IPS DF 6.9 (cell line): ENCODE measurements around the gene HINT2.
A peak's percentile ranks its signal among the peaks of the same experiment; 100 is the strongest.

ENCODE experiments used
- DNase-seq: peaks from one replicate; pipeline ENCODE4 v3.0.0-alpha.2; 2013; ENCODE audit warnings: low read depth, low spot score
- H3K27ac ChIP-seq: one replicate; pipeline ENCODE4 v1.5.1; 2013; ENCODE audit warnings: low read length, control low read depth
- H3K27me3 ChIP-seq: 2 replicates; pipeline ENCODE4 v1.6.1; 2013; ENCODE audit warnings: mild to moderate bottlenecking, low read length; ENCODE audit not compliant: control insufficient read depth, insufficient read depth
- H3K36me3 ChIP-seq: 2 replicates; pipeline ENCODE4 v1.6.1; 2013; ENCODE audit warnings: low read length; ENCODE audit not compliant: control insufficient read depth, insufficient read depth
- H3K4me1 ChIP-seq: 2 replicates; pipeline ENCODE4 v1.6.1; 2013; ENCODE audit warnings: low read length; ENCODE audit not compliant: control insufficient read depth, insufficient read depth
- H3K4me3 ChIP-seq: 2 replicates; pipeline ENCODE4 v1.5.1; 2013; ENCODE audit warnings: mild to moderate bottlenecking, low read length
- H3K9me3 ChIP-seq: 2 replicates; pipeline ENCODE4 v1.6.1; 2013; ENCODE audit warnings: low read length, inconsistent platforms; ENCODE audit not compliant: control insufficient read depth, insufficient read depth
- whole genome bisulfite sequencing: extraction: QIAGEN DNeasy Blood & Tissue Kit; methylation state at CpG from one replicate; pipeline ENCODE4 v1.1.7; 2013; ENCODE audit warnings: mixed read lengths, missing lambda C conversion rate; ENCODE audit not compliant: insufficient read length, insufficient coverage; 5-methylcytosine and 5-hydroxymethylcytosine counted together

The HINT2 gene

DNA sequence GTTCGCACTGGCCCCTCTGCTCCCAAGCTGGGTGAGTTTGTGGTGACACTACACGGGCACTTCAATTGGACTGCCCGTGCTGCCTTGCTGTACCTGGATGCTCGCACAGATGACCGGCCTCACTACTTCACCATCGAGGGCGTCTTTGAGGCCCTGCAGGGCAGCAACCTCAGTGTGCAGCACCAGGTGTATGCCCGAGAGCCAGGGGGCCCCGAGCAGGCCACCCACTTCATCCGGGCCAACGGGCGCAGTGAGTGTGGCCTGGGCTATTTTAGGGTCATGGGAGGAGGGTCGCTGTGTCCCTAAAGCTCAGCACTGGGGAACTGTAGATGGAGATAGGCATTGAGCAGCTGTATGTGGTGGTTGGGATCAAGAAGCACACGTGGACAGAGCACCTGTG, 22.0 kb downstream of the HINT2 start:
- Histone ChIP-seq H3K36me3 (no peaks in the 10 kb centered on the region), H3K27me3 (no peaks in the 10 kb centered on the region), H3K4me1 (peaks cover 5% of the 10 kb centered on the region), H3K4me3 (no peak overlapping the region), H3K9me3 (no peaks in the 10 kb centered on the region), H3K27ac (no peak overlapping the region)
- DNase-seq: no peak
- no CpG with 5 or more reads among the region's 14 CpGs for WGBS

DNA sequence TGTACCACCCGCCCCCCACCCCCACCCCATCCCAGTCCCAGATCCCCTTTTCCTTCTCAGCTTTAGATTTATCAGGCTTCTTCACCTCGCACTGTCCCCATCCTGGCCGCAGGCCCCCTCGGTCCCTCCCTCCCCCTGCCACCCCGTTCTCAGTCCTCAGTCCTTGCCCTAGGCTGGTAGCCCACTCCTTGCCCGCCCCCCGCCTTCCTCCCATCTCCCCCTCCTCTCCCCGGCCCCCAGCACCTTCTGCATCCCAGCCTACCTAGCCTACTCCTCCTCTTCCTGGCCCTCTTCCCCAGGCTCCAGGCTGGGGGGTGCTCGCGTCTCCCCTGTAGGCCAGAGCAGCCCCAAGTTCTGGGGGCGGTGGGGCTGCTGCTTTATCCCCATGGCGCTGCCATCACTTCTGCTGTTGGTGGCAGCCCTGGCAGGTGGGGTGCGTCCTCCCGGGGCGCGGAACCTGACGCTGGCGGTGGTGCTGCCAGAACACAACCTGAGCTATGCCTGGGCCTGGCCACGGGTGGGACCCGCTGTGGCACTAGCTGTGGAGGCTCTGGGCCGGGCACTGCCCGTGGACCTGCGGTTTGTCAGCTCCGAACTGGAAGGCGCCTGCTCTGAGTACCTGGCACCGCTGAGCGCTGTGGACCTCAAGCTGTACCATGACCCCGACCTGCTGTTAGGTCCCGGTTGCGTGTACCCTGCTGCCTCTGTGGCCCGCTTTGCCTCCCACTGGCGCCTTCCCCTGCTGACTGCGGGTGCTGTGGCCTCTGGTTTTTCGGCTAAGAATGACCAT, 22.6 kb downstream of the HINT2 start:
- Histone ChIP-seq H3K36me3 (no peaks in the 10 kb centered on the region), H3K4me1 (peaks cover 5% of the 10 kb centered on the region), H3K27ac (no peak overlapping the region), H3K4me3 (peak overlapping the region; percentile 42; the same call in 1 of the 2 replicates), H3K27me3 (no peaks in the 10 kb centered on the region), H3K9me3 (no peaks in the 10 kb centered on the region)
- no peak for DNase-seq
- no CpG with 5 or more reads among the region's 34 CpGs for WGBS

DNA sequence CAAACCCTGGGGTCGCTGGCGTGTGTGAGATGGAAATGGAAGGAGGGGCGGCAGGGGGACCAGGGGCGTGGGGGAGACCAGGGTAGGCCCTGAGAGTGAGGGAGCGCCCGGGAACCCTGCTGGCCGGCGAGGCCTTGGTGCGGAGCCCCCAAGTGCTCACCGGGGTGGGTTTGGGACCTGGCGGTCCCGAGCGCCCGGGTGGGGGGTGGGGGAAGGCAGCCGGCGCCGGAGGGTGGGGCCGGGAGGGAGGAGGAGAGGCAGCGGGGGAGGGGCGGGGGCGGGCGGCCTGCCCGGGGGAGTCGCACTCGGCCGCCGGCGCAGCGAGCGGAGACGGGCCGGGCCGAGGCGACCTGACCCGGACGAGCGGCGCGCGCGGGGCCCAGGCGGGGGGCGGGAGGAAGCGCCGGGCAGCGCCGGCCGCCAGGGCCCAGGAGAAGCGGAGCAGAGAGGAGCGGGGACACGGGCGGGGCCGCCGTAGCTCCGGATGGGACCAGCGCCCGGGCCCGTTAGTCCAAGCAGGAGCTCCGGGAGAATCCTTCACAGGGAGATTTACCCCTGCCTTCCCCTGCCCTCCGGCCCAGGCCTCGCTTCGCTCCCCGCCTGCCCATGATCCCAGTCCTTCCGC, 23.4 kb downstream of the HINT2 start, which contains the start of gene NPR2:
NPR2 (plus strand) TSS at position 295 of the 625 bp plus-strand sequence. CDS start 818 bp downstream, outside the sequence.
- no peak for DNase-seq
- peaks cover 5% of the 10 kb centered on the region for H3K4me1 ChIP-seq
- H3K36me3 ChIP-seq: no peaks in the 10 kb centered on the region
- no peaks in the 10 kb centered on the region for H3K9me3 ChIP-seq
- no peaks in the 10 kb centered on the region for H3K27me3 ChIP-seq
- no CpG with 5 or more reads among the region's 64 CpGs for WGBS
- H3K4me3 ChIP-seq: peak within 1 kb of the TSS; percentile 42; the same call in 1 of the 2 replicates
- no peak within 1 kb of the TSS for H3K27ac ChIP-seq

DNA sequence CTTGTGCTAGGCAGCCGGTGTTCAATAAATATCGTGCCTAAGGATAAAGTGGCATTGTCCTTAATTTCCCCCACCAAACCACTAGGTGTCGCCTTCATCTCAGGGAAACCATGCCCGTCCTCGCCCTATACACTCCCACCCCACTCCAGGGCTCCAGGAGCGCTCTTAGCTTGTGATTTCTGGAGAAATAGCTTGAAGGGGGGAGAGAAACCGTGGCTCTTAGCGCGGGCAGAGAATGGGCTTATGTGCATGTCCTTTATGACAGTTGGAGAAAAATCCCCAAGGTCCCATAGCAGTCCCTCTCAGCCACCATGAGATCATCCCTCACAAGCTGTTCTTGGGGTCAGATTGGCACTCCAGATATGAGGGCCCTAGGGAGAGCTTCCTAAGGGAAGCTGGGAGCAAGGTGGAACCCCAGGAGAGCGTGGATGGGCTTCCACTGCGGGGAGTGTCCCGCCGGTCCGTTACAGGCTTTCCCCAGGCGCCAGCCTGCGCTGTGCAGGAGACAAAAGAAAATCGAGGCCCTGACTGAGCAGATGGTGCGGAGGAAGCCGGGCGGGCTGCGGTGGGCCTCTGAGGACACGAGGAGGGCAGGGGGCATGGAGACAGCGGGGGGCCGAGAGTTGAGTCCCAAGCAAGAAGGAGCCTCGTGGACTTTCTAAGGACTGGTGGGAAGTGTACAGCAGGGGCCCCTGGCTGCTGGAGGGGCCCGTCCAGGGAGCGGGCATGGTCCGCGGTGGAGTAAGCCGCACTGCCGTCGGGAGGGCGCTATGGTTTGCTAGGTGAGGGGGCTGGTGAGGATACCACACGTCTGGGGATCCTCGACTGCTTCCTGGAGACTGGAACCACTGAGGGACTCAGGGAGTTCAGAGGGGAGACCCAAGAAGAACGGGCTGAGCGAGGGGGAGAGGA, 24.2 kb downstream of the HINT2 start:
- peak; percentile 78 for DNase-seq
- no peaks in the 10 kb centered on the region for H3K9me3 ChIP-seq
- H3K4me1 ChIP-seq: peaks cover 5% of the 10 kb centered on the region
- H3K27ac ChIP-seq: no peak overlapping the region
- H3K4me3 ChIP-seq: peak overlapping the region; percentile 42; the same call in 1 of the 2 replicates
- no peaks in the 10 kb centered on the region for H3K36me3 ChIP-seq
- no CpG with 5 or more reads among the region's 37 CpGs for WGBS
- no peaks in the 10 kb centered on the region for H3K27me3 ChIP-seq

DNA sequence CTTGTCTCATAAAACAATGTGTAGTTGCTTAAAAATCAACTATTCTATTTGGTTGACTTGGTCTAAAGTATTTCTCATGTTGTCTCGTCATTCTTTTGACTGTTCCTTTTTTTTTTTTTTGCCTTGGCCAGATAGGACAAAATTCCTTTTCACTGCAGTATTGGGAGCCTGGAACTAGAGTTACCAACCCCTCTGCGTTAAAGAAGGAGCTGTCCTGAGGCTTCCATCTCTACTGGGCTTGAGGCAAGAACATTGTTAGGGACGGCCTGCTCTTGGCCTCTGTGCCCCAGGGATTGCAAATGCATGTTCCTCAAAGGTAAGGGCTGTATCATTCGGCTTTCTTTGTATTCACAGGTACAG, 24.8 kb downstream of the HINT2 start:
- WGBS: no CpG with 5 or more reads among the region's 4 CpGs
- Histone ChIP-seq H3K4me3 (no peak overlapping the region), H3K9me3 (no peaks in the 10 kb centered on the region), H3K27ac (no peak overlapping the region), H3K27me3 (no peaks in the 10 kb centered on the region), H3K36me3 (no peaks in the 10 kb centered on the region), H3K4me1 (peaks cover 5% of the 10 kb centered on the region)
- DNase-seq: no peak

DNA sequence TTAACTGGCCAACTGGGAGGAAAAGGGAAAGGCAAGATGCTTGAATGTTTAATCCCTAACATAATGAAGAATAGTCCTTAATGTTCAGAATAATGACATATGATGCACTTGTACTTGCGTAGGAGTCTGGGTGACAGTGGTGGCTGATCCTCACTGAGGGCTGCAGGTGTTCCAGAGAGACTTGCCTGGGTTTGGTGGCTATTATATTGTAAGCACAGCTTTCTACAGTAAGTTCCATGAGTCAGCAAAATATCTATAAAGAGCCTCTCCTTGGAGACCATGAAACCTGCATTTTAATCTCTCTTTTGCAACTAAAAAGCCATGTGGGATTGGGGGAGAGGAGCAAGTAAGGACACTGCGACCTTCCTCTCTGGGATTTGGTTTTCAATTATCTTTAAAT, 25.3 kb downstream of the HINT2 start:
- Histone ChIP-seq H3K4me1 (peaks cover 5% of the 10 kb centered on the region), H3K27ac (no peak overlapping the region), H3K36me3 (no peaks in the 10 kb centered on the region), H3K9me3 (no peaks in the 10 kb centered on the region), H3K27me3 (no peaks in the 10 kb centered on the region), H3K4me3 (no peak overlapping the region)
- no CpG with 5 or more reads among the region's 2 CpGs for WGBS
- DNase-seq: no peak

DNA sequence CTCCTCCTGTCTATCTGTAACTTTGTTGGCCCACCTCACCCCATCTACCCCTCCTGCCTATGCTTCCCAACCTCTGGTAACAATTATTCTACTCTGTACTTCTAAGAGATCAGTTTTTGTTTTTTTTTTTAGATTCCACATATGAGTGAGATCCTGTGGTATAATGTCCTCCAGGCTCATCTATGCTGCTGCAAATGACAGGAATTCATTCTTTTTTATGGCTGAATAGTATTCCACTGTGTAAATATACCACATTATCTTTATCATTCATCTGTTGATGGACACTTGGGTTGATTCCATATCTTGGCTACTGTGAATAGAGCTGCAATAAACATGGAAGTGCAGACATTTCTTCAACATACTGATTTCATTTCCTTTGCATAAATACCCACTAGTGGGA, 31.4 kb downstream of the HINT2 start:
- no peaks in the 10 kb centered on the region for H3K4me1 ChIP-seq
- no peak for DNase-seq
- no peak overlapping the region for H3K27ac ChIP-seq
- H3K27me3 ChIP-seq: no peaks in the 10 kb centered on the region
- no peaks in the 10 kb centered on the region for H3K9me3 ChIP-seq
- H3K4me3 ChIP-seq: no peak overlapping the region
- no peaks in the 10 kb centered on the region for H3K36me3 ChIP-seq

DNA sequence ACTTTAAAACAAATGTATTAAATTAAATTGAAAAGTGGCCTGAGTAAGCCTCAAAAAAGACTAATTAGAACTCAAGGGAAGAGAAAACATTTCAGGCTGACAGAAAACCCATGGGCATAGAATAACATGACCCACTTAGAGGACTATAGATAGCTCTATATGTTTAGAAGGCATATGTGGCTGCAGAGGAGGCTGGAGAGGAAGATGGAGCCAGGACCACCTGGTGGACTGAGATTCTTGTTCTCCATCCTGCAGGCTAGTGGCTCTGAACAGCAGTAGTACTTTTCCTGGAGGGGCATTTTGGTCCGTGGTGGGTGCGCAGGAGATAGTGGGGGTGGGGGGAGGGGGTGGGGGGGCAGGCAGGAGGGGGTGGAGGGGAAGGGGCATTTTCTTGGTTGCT, 33.8 kb downstream of the HINT2 start:
- H3K27me3 ChIP-seq: no peaks in the 10 kb centered on the region
- H3K27ac ChIP-seq: no peak overlapping the region
- no peak for DNase-seq
- no peak overlapping the region for H3K4me3 ChIP-seq
- H3K4me1 ChIP-seq: no peaks in the 10 kb centered on the region
- whole genome bisulfite sequencing: no CpG with 5 or more reads among the region's 2 CpGs
- H3K9me3 ChIP-seq: no peaks in the 10 kb centered on the region
- no peaks in the 10 kb centered on the region for H3K36me3 ChIP-seq

DNA sequence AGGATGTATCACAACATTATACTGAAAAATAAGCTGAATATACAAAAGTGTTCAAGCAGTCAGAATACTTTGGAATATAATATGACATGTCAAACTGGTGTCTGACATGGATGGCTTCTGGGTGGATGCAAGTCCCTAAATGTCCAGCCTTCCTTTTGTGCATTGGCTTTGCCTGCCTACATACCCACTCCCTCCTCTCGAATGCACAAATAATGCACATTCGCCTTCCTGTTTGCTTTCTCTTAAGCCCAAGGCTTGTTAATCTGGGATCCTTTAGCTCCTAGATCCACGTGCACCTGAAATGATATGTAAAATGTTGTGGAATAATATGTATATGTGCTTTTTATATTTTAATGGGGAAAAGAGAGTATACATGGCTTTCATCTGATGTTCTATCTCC, 36.3 kb downstream of the HINT2 start:
- H3K27ac ChIP-seq: no peak overlapping the region
- no peaks in the 10 kb centered on the region for H3K36me3 ChIP-seq
- WGBS: no CpG with 5 or more reads among the region's 3 CpGs
- no peaks in the 10 kb centered on the region for H3K27me3 ChIP-seq
- no peak for DNase-seq
- H3K4me1 ChIP-seq: peaks cover 3% of the 10 kb centered on the region
- H3K4me3 ChIP-seq: no peak overlapping the region
- H3K9me3 ChIP-seq: no peaks in the 10 kb centered on the region

DNA sequence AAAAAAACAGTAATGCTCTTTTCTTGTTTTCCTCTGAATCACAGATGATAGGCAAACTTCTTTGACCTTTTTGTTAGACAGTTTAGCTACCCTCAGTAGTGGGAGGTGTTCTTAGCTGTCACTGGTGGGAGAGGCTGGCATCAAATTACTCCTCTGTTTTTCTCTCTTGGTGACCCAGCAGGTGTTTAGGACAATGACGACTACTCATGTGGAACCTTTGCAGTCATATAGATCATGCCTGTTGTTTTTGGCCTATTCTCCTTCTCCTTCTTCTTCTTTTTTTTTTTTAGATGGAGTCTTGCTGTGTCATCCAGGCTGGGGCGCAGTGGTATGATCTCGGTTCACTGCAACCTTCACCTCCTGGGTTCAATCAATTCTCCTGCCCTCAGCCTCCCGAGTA, 38.8 kb downstream of the HINT2 start:
- Histone ChIP-seq H3K27ac (no peak overlapping the region), H3K4me3 (no peak overlapping the region), H3K9me3 (no peaks in the 10 kb centered on the region), H3K36me3 (no peaks in the 10 kb centered on the region), H3K27me3 (no peaks in the 10 kb centered on the region), H3K4me1 (peaks cover 3% of the 10 kb centered on the region)
- DNase-seq: no peak
- WGBS: no CpG with 5 or more reads among the region's 4 CpGs
